Rectal smooth muscle tissue (tissue), 1 donor: ENCODE results near the gene STAT4.

Source experiments
- H3K27ac ChIP-seq: one replicate; pipeline ENCODE4 v1.7.0; 2013; ENCODE audit warnings: low read depth, low read length, inconsistent platforms
- H3K27me3 ChIP-seq: one replicate; pipeline ENCODE4 v1.7.0; 2013; ENCODE audit warnings: low read length; ENCODE audit not compliant: control insufficient read depth, insufficient read depth
- H3K36me3 ChIP-seq: one replicate; pipeline ENCODE4 v1.7.0; 2013; ENCODE audit warnings: low read length; ENCODE audit not compliant: control insufficient read depth, insufficient read depth
- H3K4me1 ChIP-seq: one replicate; pipeline ENCODE4 v1.7.0; 2013; ENCODE audit warnings: low read length; ENCODE audit not compliant: control insufficient read depth, insufficient read depth
- H3K4me3 ChIP-seq: one replicate; pipeline ENCODE4 v1.7.0; 2013; ENCODE audit warnings: low read length
- H3K9ac ChIP-seq: one replicate; pipeline ENCODE4 v1.7.0; 2013; ENCODE audit warnings: low read length

STAT4 gene

DNA sequence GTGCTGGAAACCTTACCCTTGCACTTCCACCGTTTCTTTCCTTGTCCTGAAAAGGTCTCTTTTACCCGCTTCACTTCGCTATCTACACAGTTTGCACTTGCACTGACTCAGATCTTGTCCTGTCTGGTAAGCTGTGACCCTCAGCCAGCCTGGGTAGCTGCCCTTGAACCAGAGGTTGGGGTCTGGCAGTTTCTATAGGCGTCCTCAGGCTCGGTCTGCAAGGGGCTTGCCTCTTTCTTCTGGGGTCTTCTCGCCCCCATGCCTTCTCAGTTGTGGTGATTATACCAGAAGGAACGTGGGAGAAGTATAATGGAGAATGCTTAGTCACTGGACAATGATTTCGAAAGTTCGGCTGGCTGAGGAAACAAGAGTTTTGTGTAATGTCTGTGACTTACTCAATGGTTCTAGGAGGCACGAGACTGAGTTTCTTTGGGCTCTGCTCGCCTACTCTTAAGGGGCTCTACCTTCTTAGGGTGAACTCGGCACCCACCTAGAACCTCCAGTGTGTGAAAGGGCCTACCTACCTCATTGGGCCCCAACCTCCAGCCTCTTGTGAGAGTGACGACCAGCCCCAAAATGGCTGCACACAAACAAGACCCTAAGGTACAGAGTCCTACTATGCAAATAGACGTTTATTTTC lies 129.9 kb downstream of the STAT4 start:
- peak overlapping the region; percentile 90 for H3K4me3 ChIP-seq
- no peaks in the 10 kb centered on the region for H3K27me3 ChIP-seq
- H3K9ac ChIP-seq, result peak overlapping the region; percentile 84
- no peaks in the 10 kb centered on the region for H3K36me3 ChIP-seq
- peak overlapping the region; percentile 87 for H3K27ac ChIP-seq
- H3K4me1 ChIP-seq, result peaks cover 5% of the 10 kb centered on the region

GRCh38 chr2:191020221-191020741 lies 130.5 kb downstream of the STAT4 start:
- H3K36me3 ChIP-seq, result no peaks in the 10 kb centered on the region
- peak overlapping the region; percentile 87 for H3K27ac ChIP-seq
- H3K9ac ChIP-seq, result peak overlapping the region; percentile 84
- peak overlapping the region; percentile 90 for H3K4me3 ChIP-seq
- peaks cover 5% of the 10 kb centered on the region for H3K4me1 ChIP-seq
- H3K27me3 ChIP-seq, result no peaks in the 10 kb centered on the region

GRCh38 chr2:191019376-191019775 lies 131.4 kb downstream of the STAT4 start:
- Histone ChIP-seq H3K27ac (no peak overlapping the region), H3K4me1 (peaks cover 8% of the 10 kb centered on the region)

GRCh38 chr2:191018643-191019119 lies 132.1 kb downstream of the STAT4 start:
- no peak overlapping the region for H3K4me3 ChIP-seq
- no peaks in the 10 kb centered on the region for H3K27me3 ChIP-seq
- no peak overlapping the region for H3K9ac ChIP-seq
- peaks cover 9% of the 10 kb centered on the region for H3K4me1 ChIP-seq
- H3K27ac ChIP-seq, result no peak overlapping the region
- H3K36me3 ChIP-seq, result no peaks in the 10 kb centered on the region

More at GRCh38 chr2:191019376-191019775, 131.4 kb downstream of the STAT4 start:
- Histone ChIP-seq H3K27me3 (no peaks in the 10 kb centered on the region), H3K36me3 (no peaks in the 10 kb centered on the region), H3K9ac (no peak overlapping the region), H3K4me3 (no peak overlapping the region)

- no peak overlapping the region for H3K9ac ChIP-seq
- H3K36me3 ChIP-seq, result no peaks in the 10 kb centered on the region
- no peaks in the 10 kb centered on the region for H3K27me3 ChIP-seq
- peaks cover 10% of the 10 kb centered on the region for H3K4me1 ChIP-seq
- H3K27ac ChIP-seq, result no peak overlapping the region
- no peak overlapping the region for H3K4me3 ChIP-seq
Measured at GRCh38 chr2:191018048-191018447, 132.7 kb downstream of the STAT4 start.

GRCh38 chr2:191015831-191016230 lies 135.0 kb downstream of the STAT4 start:
- Histone ChIP-seq H3K27ac (no peak overlapping the region), H3K4me3 (no peak overlapping the region), H3K36me3 (no peaks in the 10 kb centered on the region), H3K4me1 (peaks cover 15% of the 10 kb centered on the region), H3K9ac (no peak overlapping the region), H3K27me3 (no peaks in the 10 kb centered on the region)

DNA sequence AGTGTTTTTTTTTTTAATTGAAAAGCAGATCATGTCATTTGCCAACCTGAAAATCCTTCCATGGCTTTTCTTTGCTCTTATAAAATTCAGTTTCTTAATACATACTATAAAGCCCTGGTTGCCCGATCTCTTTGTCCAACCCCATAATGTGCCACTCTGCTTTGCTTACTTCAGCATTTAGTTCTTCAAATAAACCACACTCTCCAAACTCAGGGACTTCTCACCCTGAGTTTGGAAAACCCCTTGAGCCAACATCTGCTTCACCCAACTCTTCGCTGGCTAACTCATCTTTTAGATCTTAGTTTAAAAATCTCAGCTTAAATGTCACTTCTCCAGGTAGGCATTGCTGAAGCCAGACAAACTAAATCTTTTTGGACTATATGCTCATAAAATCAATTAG lies 135.6 kb downstream of the STAT4 start:
- Histone ChIP-seq H3K9ac (no peak overlapping the region), H3K27ac (no peak overlapping the region), H3K27me3 (no peaks in the 10 kb centered on the region), H3K36me3 (no peaks in the 10 kb centered on the region), H3K4me3 (no peak overlapping the region), H3K4me1 (peaks cover 13% of the 10 kb centered on the region)

GRCh38 chr2:191014653-191015020 lies 136.2 kb downstream of the STAT4 start:
- peak overlapping the region; percentile 91 for H3K27ac ChIP-seq
- H3K4me1 ChIP-seq, result peaks cover 13% of the 10 kb centered on the region
- H3K36me3 ChIP-seq, result no peaks in the 10 kb centered on the region
- H3K4me3 ChIP-seq, result peak overlapping the region; percentile 99
- no peaks in the 10 kb centered on the region for H3K27me3 ChIP-seq
- peak overlapping the region; percentile 49 for H3K9ac ChIP-seq

DNA sequence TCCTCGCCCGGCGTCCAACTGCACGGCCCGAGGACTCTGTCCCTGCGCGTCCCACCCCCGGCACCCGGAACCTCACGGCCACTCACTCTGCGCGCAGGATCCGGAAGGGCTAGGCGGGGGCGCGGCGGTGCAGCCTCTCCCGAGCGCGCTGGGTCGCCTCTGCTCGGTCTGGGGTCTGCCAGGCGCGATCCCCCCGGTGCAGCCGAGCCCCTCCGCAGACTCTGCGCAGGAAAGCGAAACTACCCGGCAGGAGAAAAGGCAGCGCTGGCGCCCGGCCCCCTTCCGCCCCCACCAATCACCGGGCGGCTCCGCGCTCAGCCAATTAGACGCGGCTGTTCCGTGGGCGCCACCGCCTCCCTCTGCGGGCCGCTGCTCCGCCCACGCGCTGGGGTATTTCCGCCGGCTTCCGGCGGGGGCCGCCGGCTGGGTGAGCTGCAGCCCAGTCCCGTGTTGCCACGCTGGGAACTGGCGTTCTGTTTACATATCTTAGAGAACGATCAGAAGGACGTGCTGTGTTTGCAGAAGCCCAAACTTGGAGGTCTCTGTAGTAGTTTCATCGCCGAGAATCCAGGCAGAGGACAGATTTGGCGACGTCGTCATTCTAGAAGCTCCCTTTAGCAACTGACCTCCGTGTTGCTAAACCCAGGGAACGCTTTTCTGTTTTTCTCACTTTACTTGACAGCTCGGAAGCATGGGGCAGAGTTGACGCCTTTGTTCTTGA lies 136.7 kb downstream of the STAT4 start, which contains the start of gene STAT1:
Gene STAT1 (minus strand): TSS at position 240 of the 721 bp plus-strand sequence. CDS start 4,168 bp downstream, outside the sequence.
- no peaks in the 10 kb centered on the region for H3K27me3 ChIP-seq
- peak within 1 kb of the TSS; percentile 89 for H3K9ac ChIP-seq
- peak within 1 kb of the TSS; percentile 99 for H3K4me3 ChIP-seq
- peak within 1 kb of the TSS; percentile 91 for H3K27ac ChIP-seq
- no peaks in the 10 kb centered on the region for H3K36me3 ChIP-seq
- H3K4me1 ChIP-seq, result peaks cover 13% of the 10 kb centered on the region

DNA sequence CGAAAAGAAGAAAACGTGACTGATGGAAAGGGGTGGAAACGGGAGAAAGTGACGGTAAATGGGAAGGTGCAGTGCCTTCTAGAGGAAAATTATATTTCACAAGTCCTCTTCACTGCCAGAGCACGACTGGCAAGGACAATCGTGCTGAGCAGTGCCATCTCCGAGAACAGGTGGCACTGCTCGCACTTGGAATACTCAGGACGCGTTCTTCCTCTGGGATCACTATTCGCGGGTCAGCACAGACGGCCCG lies 137.2 kb downstream of the STAT4 start:
- Histone ChIP-seq H3K4me3 (peak overlapping the region; percentile 99), H3K27ac (peak overlapping the region; percentile 91), H3K9ac (peak overlapping the region; percentile 89), H3K4me1 (peaks cover 13% of the 10 kb centered on the region), H3K36me3 (no peaks in the 10 kb centered on the region), H3K27me3 (no peaks in the 10 kb centered on the region)

GRCh38 chr2:191012845-191013681 lies 137.7 kb downstream of the STAT4 start:
- peak overlapping the region; percentile 91 for H3K27ac ChIP-seq
- H3K9ac ChIP-seq, result peak overlapping the region; percentile 89
- peak overlapping the region; percentile 99 for H3K4me3 ChIP-seq
- peaks cover 13% of the 10 kb centered on the region for H3K4me1 ChIP-seq
- H3K36me3 ChIP-seq, result peaks cover 2% of the 10 kb centered on the region
- H3K27me3 ChIP-seq, result no peaks in the 10 kb centered on the region

GRCh38 chr2:191012346-191012745 lies 138.4 kb downstream of the STAT4 start:
- Histone ChIP-seq H3K9ac (no peak overlapping the region), H3K36me3 (peaks cover 2% of the 10 kb centered on the region), H3K27me3 (no peaks in the 10 kb centered on the region), H3K4me1 (peaks cover 13% of the 10 kb centered on the region), H3K27ac (no peak overlapping the region), H3K4me3 (peak overlapping the region; percentile 99)
